Neural crest cell (in vitro differentiated cells): ENCODE measurements around the gene SLC25A21. TPM values are rescaled to one million over a fixed set of nuclear protein-coding genes. Genes with fewer than 3 reads are reported as not detected.

Experiments
- DNase-seq: peaks from one replicate; pipeline ENCODE4 v3.0.0; 2021; ENCODE audit warnings: low read depth, mixed read lengths, low spot score
- H3K27ac Mint-ChIP-seq: one replicate; pipeline ENCODE4 v1.8.0; 2021; ENCODE audit warnings: mild to moderate bottlenecking, mixed read lengths; ENCODE audit not compliant: unreplicated experiment
- H3K27me3 Mint-ChIP-seq: 2 replicates; pipeline ENCODE4 v1.8.0; 2021; ENCODE audit warnings: low read depth, mild to moderate bottlenecking, mixed read lengths
- H3K36me3 Mint-ChIP-seq: 2 replicates; pipeline ENCODE4 v1.8.0; 2021; ENCODE audit warnings: low read depth, mild to moderate bottlenecking, mixed read lengths
- H3K4me1 Mint-ChIP-seq: 2 replicates; pipeline ENCODE4 v1.8.0; 2021; ENCODE audit warnings: mixed read lengths
- H3K4me3 Mint-ChIP-seq: one replicate; pipeline ENCODE4 v1.8.0; 2021; ENCODE audit warnings: mild to moderate bottlenecking, mixed read lengths
- H3K9me3 Mint-ChIP-seq: 2 replicates; pipeline ENCODE4 v1.8.0; 2021; ENCODE audit warnings: mixed read lengths
- total RNA-seq: library from RNA; stranded (reverse); gene quantifications from 2 replicates; pipeline ENCODE4 v1.2.1, GENCODE V29; 2021
- TF ChIP-seq, protein P1 (sequence below): fragments of 200-600 bp; sonication (generic); conservative IDR thresholded peaks from 2 replicates; pipeline ENCODE4 v1.5.0; 2021; ENCODE audit warnings: antibody characterized with exemption, mild to moderate bottlenecking

Gene SLC25A21
- total RNA-seq, 1 donor from 2014 or later: 2.2 TPM

DNA sequence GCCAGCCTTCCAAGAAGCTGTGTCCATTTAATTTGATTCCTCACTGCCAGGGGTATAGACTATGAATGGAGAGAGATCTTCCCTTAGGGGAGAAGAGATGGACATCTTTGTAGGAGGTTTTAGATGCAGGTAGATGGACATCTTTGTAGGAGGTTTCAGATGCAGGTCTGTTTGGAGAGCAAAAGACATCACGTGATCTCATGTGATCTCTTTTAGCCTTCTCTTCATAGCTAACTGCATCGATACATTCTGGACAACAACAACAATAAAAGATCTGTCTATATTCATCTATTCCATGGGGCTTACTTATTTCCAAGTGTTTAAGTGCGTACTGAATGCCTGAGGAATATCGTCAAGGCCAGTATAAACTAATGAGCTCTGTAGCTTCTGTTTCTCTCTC, 347.6 kb downstream of the SLC25A21 start:
- Mint-ChIP-seq H3K4me3 (no peak overlapping the region), H3K9me3 (no peaks in the 10 kb centered on the region), H3K27me3 (no peaks in the 10 kb centered on the region), H3K36me3 (no peaks in the 10 kb centered on the region), H3K4me1 (peaks cover 5% of the 10 kb centered on the region), H3K27ac (no peak overlapping the region)
- DNase-seq: no peak
- TF ChIP-seq, protein P1, sequence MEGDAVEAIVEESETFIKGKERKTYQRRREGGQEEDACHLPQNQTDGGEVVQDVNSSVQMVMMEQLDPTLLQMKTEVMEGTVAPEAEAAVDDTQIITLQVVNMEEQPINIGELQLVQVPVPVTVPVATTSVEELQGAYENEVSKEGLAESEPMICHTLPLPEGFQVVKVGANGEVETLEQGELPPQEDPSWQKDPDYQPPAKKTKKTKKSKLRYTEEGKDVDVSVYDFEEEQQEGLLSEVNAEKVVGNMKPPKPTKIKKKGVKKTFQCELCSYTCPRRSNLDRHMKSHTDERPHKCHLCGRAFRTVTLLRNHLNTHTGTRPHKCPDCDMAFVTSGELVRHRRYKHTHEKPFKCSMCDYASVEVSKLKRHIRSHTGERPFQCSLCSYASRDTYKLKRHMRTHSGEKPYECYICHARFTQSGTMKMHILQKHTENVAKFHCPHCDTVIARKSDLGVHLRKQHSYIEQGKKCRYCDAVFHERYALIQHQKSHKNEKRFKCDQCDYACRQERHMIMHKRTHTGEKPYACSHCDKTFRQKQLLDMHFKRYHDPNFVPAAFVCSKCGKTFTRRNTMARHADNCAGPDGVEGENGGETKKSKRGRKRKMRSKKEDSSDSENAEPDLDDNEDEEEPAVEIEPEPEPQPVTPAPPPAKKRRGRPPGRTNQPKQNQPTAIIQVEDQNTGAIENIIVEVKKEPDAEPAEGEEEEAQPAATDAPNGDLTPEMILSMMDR: no peak

DNA sequence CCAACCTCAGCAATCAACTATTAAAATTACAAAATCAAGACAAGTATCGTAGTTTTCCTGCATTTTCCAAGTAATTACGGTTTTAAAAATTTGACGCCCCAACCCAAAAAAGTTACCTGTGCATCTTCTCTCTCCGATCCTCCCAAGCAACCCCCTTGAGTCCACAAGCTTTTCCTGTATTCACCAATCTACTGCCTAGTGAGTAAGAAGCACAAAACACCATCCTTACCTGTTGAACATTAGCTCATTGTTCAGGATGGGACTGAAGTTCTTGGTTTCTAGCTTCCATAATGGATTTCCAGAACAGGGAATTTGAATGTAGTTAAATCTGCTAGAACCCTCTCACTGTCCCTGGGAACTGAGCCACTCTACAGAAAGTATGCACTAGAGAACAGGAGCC, 348.8 kb downstream of the SLC25A21 start:
- Mint-ChIP-seq H3K27me3 (no peaks in the 10 kb centered on the region), H3K9me3 (no peaks in the 10 kb centered on the region), H3K27ac (no peak overlapping the region)

DNA sequence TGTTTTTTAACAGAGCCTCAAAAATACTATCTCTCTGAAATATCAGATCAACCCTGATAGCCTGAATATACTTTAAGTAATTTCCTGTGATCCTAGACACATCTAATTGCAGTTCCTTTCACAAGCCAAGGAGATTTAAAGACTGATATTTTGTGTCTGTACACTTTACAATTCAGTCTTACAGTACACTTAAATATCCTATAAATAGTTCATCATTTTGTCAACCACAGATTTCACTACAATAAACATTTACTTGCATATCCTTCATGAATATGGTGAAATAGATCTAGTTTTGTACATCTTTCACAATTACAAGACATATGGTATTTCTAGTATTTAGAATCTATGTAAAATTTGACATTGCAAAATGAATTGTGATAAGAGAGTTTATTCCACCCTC, 349.7 kb downstream of the SLC25A21 start:
- peaks cover 14% of the 10 kb centered on the region for H3K4me1 Mint-ChIP-seq
- no peak overlapping the region for H3K27ac Mint-ChIP-seq
- TF ChIP-seq, protein P1: no peak
- no peaks in the 10 kb centered on the region for H3K27me3 Mint-ChIP-seq
- H3K36me3 Mint-ChIP-seq: no peaks in the 10 kb centered on the region
- DNase-seq: no peak
- H3K4me3 Mint-ChIP-seq: no peak overlapping the region
- H3K9me3 Mint-ChIP-seq: no peaks in the 10 kb centered on the region

More for the DNA sequence above, 348.8 kb downstream of the SLC25A21 start:
- TF ChIP-seq, protein P1: no peak
- no peaks in the 10 kb centered on the region for H3K36me3 Mint-ChIP-seq
- peaks cover 12% of the 10 kb centered on the region for H3K4me1 Mint-ChIP-seq
- no peak overlapping the region for H3K4me3 Mint-ChIP-seq
- DNase-seq: no peak

DNA sequence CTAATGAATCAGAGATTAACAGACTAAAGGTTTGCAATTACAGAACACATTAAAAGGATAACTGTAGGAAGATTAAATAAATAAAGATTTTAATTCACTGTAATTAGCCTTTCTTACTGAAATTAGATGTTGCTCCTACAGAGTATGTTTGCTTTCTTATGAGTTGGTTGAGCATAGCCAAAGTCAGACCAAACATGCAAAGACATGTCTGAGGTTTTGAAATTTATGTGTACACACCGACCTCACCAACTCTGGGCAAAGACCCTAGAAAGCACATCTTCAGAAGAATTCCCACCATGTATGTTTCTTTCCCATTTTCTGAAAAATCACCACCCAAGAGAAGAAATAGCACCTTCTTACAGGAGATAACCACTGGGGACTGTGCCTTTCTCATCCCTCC, 351.5 kb downstream of the SLC25A21 start:
- peaks cover 14% of the 10 kb centered on the region for H3K4me1 Mint-ChIP-seq
- H3K4me3 Mint-ChIP-seq: no peak overlapping the region
- no peak for DNase-seq
- TF ChIP-seq, protein P1: no peak
- H3K9me3 Mint-ChIP-seq: no peaks in the 10 kb centered on the region
- H3K36me3 Mint-ChIP-seq: no peaks in the 10 kb centered on the region
- no peak overlapping the region for H3K27ac Mint-ChIP-seq
- no peaks in the 10 kb centered on the region for H3K27me3 Mint-ChIP-seq

DNA sequence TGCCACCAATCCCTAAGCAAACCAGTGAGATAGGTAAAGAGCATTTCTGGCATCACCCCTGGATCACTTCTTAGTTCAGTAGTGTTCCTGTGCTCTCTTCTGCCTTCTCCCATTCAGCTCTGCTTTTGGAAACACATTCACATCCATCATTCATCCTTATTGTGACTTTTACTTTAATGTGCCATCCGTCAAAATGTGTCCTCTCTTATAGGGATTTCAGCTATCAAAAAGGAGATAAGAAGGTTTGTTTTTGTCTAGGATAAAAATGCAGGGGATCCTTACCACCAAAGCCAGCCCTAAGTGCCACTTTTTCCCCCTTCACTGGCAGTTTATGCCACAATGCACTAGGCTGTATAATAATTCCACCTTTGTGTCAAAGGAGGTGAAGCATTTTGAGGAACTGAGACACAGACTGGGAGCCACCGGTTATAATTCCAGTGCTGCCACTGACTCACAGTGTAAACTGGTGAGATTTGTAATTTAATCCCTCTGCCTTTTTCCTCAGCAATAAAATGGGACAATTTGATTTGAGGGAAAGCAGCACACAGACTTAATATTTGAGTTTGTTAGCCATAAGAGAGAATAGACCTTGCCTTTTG, 352.2 kb downstream of the SLC25A21 start:
- no peaks in the 10 kb centered on the region for H3K27me3 Mint-ChIP-seq
- H3K36me3 Mint-ChIP-seq: no peaks in the 10 kb centered on the region
- no peaks in the 10 kb centered on the region for H3K9me3 Mint-ChIP-seq
- DNase-seq: no peak
- peaks cover 14% of the 10 kb centered on the region for H3K4me1 Mint-ChIP-seq
- H3K27ac Mint-ChIP-seq: no peak overlapping the region
- no peak overlapping the region for H3K4me3 Mint-ChIP-seq
- TF ChIP-seq, protein P1: no peak
